ENCODE results near the gene NWD2. TPM values are rescaled to one million over a fixed set of nuclear protein-coding genes. Genes with fewer than 3 reads are reported as not detected.
A peak's percentile ranks its signal among the peaks of the same experiment; 100 is the strongest.

Gene NWD2
- total RNA-seq, 2 donors from 2014 or later: not detected

GRCh38 chr4:37486166-37486565, 241.6 kb downstream of the NWD2 start:
- WGBS, 2 experiments (ENCODE audit: insufficient coverage in 1 of 2, insufficient read length in 1 of 2): 75 to 88% methylated on average over 2 to 3 of the region's 3 CpGs
- peaks cover 4% of the 10 kb centered on the region for H3K4me1 ChIP-seq (ENCODE audit: control insufficient read depth, insufficient read depth, low read length)
- no peak for DNase-seq
- TF ChIP-seq CTCF (conservative IDR thresholded peaks at IDR 0.05): no peak
- H3K9ac ChIP-seq (ENCODE audit: extremely low read depth, low read length, poor library complexity, severe bottlenecking): no peak overlapping the region
- Mint-ChIP-seq H3K27me3 (ENCODE audit: insufficient read depth) (no peaks in the 10 kb centered on the region), H3K4me1 (peaks cover 20% of the 10 kb centered on the region), H3K9me3 (no peaks in the 10 kb centered on the region), H3K27ac (peak overlapping the region; percentile 56), H3K36me3 (ENCODE audit: low read depth) (no peaks in the 10 kb centered on the region), H3K4me3 (no peak overlapping the region)
- no peaks in the 10 kb centered on the region for H3K27me3 ChIP-seq (ENCODE audit: control insufficient read depth, insufficient read depth, low read length, poor library complexity, severe bottlenecking)
- H3K27ac ChIP-seq (ENCODE audit: low read depth, low read length): no peak overlapping the region
- H3K9me3 ChIP-seq (ENCODE audit: control insufficient read depth, low read length): peaks cover 4% of the 10 kb centered on the region
- H3K36me3 ChIP-seq (ENCODE audit: control insufficient read depth, insufficient read depth, low read length): no peaks in the 10 kb centered on the region
- no peak overlapping the region for H3K4me3 ChIP-seq (ENCODE audit: low read length)

- H3K27ac Mint-ChIP-seq: no peak overlapping the region
- no peak overlapping the region for H3K4me3 Mint-ChIP-seq
Observed at GRCh38 chr4:37487668-37488067, 243.1 kb downstream of the NWD2 start.

GRCh38 chr4:37489697-37490096, 245.2 kb downstream of the NWD2 start:
- Histone ChIP-seq H3K36me3 (ENCODE audit: control insufficient read depth, insufficient read depth, low read length) (no peaks in the 10 kb centered on the region), H3K4me3 (ENCODE audit: low read length) (no peak overlapping the region), H3K9ac (ENCODE audit: extremely low read depth, low read length, poor library complexity, severe bottlenecking) (no peak overlapping the region), H3K27ac (ENCODE audit: low read depth, low read length) (no peak overlapping the region), H3K27me3 (ENCODE audit: control insufficient read depth, insufficient read depth, low read length, poor library complexity, severe bottlenecking) (no peaks in the 10 kb centered on the region), H3K4me1 (ENCODE audit: control insufficient read depth, insufficient read depth, low read length) (peaks cover 4% of the 10 kb centered on the region), H3K9me3 (ENCODE audit: control insufficient read depth, low read length) (no peaks in the 10 kb centered on the region)
- Mint-ChIP-seq H3K4me1 (peaks cover 20% of the 10 kb centered on the region), H3K27me3 (ENCODE audit: insufficient read depth) (no peaks in the 10 kb centered on the region), H3K36me3 (ENCODE audit: low read depth) (no peaks in the 10 kb centered on the region), H3K9me3 (no peaks in the 10 kb centered on the region), H3K4me3 (no peak overlapping the region), H3K27ac (no peak overlapping the region)
- no peak for DNase-seq
- no peak for TF ChIP-seq CTCF (conservative IDR thresholded peaks at IDR 0.05)
- WGBS, 2 experiments (ENCODE audit: insufficient coverage in 1 of 2, insufficient read length in 1 of 2): 100% methylated on average over 1 of the region's 1 CpG

More at GRCh38 chr4:37487668-37488067, 243.1 kb downstream of the NWD2 start:
- H3K4me3 ChIP-seq (ENCODE audit: low read length): no peak overlapping the region
- no peak overlapping the region for H3K9ac ChIP-seq (ENCODE audit: extremely low read depth, low read length, poor library complexity, severe bottlenecking)
- peaks cover 20% of the 10 kb centered on the region for H3K4me1 Mint-ChIP-seq
- H3K27ac ChIP-seq (ENCODE audit: low read depth, low read length): no peak overlapping the region
- no peaks in the 10 kb centered on the region for H3K36me3 ChIP-seq (ENCODE audit: control insufficient read depth, insufficient read depth, low read length)
- H3K36me3 Mint-ChIP-seq (ENCODE audit: low read depth): no peaks in the 10 kb centered on the region
- H3K4me1 ChIP-seq (ENCODE audit: control insufficient read depth, insufficient read depth, low read length): peaks cover 4% of the 10 kb centered on the region
- H3K9me3 ChIP-seq (ENCODE audit: control insufficient read depth, low read length): peaks cover 4% of the 10 kb centered on the region
- DNase-seq: no peak
- TF ChIP-seq CTCF (conservative IDR thresholded peaks at IDR 0.05): no peak
- H3K27me3 ChIP-seq (ENCODE audit: control insufficient read depth, insufficient read depth, low read length, poor library complexity, severe bottlenecking): no peaks in the 10 kb centered on the region
- H3K9me3 Mint-ChIP-seq: no peaks in the 10 kb centered on the region
- H3K27me3 Mint-ChIP-seq (ENCODE audit: insufficient read depth): no peaks in the 10 kb centered on the region
